Measurements from ENCODE around the gene LCN1.

DNA sequence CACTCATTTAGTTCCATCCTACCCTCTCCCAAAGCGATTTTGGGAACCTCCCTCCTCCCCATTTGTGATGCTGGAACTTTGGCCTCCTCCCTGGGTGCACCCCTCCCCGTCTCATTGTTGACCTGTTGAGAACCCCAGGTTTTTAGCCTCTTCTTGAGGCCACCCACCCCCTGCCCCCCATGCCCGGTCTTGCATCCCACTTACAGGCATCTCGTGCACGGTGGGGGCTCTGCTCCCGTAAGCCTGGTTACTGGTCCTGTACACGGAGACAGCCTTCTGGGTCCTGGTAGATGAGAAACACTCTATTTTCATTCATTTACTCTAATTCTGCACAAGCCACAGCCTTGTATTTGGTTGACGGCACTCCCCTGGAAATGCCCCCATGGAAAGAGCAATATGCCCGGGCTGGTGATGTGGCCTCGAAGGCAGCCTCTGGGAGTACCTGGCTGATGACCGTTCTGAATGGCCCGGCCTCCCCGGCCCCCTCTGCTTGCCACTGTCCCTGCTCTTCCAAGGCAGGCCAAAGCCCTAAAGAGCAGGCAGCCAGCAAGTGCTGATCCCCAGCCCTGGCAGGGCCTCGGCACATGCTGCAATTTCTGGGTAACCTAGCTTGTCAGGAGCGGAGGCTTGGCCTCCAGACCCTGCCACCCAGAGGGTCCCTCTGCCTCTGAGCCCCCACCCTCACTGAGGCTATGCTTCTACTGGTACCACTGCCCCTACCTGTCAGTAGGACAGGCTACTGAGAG, 22.7 kb upstream of the LCN1 start:
- no peak for TF ChIP-seq POLR2A (IDR thresholded peaks at IDR 0.05)
- TF ChIP-seq, protein P1, sequence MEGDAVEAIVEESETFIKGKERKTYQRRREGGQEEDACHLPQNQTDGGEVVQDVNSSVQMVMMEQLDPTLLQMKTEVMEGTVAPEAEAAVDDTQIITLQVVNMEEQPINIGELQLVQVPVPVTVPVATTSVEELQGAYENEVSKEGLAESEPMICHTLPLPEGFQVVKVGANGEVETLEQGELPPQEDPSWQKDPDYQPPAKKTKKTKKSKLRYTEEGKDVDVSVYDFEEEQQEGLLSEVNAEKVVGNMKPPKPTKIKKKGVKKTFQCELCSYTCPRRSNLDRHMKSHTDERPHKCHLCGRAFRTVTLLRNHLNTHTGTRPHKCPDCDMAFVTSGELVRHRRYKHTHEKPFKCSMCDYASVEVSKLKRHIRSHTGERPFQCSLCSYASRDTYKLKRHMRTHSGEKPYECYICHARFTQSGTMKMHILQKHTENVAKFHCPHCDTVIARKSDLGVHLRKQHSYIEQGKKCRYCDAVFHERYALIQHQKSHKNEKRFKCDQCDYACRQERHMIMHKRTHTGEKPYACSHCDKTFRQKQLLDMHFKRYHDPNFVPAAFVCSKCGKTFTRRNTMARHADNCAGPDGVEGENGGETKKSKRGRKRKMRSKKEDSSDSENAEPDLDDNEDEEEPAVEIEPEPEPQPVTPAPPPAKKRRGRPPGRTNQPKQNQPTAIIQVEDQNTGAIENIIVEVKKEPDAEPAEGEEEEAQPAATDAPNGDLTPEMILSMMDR (IDR thresholded peaks at IDR 0.05), result no peak
- TF ChIP-seq POLR2AphosphoS5 (IDR thresholded peaks at IDR 0.05), result no peak
